Loucy (cell line): ENCODE measurements around the gene NNAT.

Source experiments
- CTCF ChIP-seq: fragments of 200-600 bp; sonication (generic); conservative IDR thresholded peaks from 2 replicates; pipeline ENCODE4 v1.5.1; 2014; ENCODE audit warnings: mild to moderate bottlenecking, antibody characterized with exemption, low read length
- EZH2phosphoT487 ChIP-seq: fragments of 200-600 bp; IDR thresholded peaks from 2 replicates; pipeline ENCODE4 v1.6.1; 2018; ENCODE audit warnings: antibody characterized with exemption, mild to moderate bottlenecking, moderate library complexity, borderline replicate concordance

DNA sequence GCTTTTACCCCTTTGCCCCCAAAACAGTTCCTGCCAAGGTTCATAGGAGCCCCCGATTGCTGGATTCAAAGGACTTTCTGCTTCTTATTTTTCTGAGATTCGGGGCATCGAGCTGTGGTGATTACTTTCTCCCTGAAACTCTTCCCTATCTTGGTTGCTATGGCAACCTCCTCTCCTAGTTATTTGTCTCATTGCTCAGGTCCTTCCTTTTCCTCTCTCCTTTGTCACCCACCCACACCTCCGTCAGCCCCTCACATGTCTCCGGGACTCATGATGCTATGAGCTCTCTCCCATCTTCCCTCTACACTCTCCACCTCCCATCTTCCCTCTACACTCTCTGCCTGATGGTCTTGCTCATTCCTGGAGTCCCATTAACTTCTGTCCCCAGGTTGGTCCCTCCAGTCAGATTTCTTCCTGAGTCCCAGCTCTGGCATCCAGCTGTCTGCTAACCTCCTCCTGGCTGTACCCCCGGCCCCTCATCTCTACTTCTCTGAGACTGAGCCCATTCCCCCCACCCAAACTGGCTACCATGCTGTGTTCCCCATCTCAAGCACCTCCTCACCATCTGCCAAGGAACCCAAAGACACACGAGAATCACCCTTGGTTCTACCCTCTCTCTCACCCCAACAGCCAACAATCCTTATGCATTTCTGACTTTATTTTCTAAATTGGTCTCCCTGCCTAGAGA, 30.2 kb upstream of the NNAT start:
- TF ChIP-seq CTCF = no peak
- no peak for TF ChIP-seq EZH2phosphoT487
